ENCODE data around the gene CEMIP.
A peak's percentile ranks its signal among the peaks of the same experiment; 100 is the strongest.

DNA sequence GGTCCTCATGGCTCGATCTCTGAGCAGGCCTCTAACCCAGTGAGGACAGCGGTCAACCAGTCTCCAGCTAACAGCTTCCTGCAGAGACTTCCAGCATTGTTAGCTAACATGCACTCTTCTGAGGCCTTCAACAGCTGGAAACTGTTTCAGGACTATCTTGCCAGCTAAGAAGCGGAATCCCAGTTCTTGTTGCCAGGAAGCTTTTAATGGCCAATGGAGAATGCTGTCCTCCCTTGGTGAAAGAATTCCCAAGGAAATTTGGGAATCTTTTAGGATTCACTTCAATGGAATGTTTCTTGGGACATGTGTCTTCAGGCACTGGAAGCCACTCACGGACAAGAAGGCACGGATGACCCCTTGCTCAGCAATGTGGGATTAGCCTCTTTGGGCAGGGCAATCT lies 91.7 kb downstream of the CEMIP start:
- TF ChIP-seq EP300 (IDR thresholded peaks at IDR 0.05) (no peak), POLR2AphosphoS5 (IDR thresholded peaks at IDR 0.05) (peak in 1 of 3 donors; percentile 48), POLR2A (IDR thresholded peaks at IDR 0.05) (no peak)
- TF ChIP-seq, protein P1, sequence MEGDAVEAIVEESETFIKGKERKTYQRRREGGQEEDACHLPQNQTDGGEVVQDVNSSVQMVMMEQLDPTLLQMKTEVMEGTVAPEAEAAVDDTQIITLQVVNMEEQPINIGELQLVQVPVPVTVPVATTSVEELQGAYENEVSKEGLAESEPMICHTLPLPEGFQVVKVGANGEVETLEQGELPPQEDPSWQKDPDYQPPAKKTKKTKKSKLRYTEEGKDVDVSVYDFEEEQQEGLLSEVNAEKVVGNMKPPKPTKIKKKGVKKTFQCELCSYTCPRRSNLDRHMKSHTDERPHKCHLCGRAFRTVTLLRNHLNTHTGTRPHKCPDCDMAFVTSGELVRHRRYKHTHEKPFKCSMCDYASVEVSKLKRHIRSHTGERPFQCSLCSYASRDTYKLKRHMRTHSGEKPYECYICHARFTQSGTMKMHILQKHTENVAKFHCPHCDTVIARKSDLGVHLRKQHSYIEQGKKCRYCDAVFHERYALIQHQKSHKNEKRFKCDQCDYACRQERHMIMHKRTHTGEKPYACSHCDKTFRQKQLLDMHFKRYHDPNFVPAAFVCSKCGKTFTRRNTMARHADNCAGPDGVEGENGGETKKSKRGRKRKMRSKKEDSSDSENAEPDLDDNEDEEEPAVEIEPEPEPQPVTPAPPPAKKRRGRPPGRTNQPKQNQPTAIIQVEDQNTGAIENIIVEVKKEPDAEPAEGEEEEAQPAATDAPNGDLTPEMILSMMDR (IDR thresholded peaks at IDR 0.05), result no peak
